Measurements from ENCODE around the gene SORBS1.

DNA sequence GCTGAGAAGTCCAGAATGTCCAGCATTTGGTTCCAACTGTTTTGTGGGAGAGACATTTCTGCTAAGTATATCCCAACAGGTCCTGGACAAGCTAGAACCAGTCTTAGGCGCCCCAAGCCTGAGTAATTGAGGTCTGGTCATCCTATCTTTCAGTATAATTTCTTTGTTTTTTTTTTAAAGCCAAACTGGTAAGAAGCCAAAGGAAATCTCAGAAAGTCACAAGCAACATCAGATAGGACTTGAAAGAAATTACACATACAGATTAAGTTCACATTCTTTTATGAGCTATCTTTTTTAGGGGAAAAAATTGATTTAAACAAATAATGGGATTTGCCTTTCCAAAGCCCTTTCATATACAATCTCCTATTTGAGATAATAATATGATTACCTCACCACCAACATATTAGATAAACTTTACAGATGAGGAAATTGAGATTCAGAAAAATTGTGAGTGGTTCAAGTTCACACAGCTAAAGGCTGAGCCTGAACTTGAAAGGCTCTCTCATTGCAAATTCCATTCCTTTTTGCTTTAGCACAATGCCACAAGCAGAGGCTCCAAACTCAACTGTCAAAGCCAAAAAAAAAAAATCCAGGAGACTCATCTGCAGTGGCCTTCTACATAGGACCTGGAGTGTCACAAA, 285.3 kb downstream of the SORBS1 start:
- TF ChIP-seq, protein P1, sequence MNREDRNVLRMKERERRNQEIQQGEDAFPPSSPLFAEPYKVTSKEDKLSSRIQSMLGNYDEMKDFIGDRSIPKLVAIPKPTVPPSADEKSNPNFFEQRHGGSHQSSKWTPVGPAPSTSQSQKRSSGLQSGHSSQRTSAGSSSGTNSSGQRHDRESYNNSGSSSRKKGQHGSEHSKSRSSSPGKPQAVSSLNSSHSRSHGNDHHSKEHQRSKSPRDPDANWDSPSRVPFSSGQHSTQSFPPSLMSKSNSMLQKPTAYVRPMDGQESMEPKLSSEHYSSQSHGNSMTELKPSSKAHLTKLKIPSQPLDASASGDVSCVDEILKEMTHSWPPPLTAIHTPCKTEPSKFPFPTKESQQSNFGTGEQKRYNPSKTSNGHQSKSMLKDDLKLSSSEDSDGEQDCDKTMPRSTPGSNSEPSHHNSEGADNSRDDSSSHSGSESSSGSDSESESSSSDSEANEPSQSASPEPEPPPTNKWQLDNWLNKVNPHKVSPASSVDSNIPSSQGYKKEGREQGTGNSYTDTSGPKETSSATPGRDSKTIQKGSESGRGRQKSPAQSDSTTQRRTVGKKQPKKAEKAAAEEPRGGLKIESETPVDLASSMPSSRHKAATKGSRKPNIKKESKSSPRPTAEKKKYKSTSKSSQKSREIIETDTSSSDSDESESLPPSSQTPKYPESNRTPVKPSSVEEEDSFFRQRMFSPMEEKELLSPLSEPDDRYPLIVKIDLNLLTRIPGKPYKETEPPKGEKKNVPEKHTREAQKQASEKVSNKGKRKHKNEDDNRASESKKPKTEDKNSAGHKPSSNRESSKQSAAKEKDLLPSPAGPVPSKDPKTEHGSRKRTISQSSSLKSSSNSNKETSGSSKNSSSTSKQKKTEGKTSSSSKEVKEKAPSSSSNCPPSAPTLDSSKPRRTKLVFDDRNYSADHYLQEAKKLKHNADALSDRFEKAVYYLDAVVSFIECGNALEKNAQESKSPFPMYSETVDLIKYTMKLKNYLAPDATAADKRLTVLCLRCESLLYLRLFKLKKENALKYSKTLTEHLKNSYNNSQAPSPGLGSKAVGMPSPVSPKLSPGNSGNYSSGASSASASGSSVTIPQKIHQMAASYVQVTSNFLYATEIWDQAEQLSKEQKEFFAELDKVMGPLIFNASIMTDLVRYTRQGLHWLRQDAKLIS (CRISPR knock-in tag; IDR thresholded peaks at IDR 0.05): no peak
- TF ChIP-seq EZH2 (IDR thresholded peaks at IDR 0.05; ENCODE audit: borderline replicate concordance, low read depth, low read length) (no peak), ZNF354B (CRISPR knock-in tag; IDR thresholded peaks at IDR 0.05) (no peak), NR3C1 (CRISPR knock-in tag; IDR thresholded peaks at IDR 0.05) (no peak), ZNF274 (IDR thresholded peaks at IDR 0.05; ENCODE audit: borderline replicate concordance, low read depth, low read length) (no peak), ILK (tag; IDR thresholded peaks at IDR 0.05; ENCODE audit: borderline replicate concordance, low read depth) (no peak), ZBTB8A (IDR thresholded peaks at IDR 0.05; ENCODE audit: partially characterized antibody) (no peak), ZFP30 (CRISPR knock-in tag; IDR thresholded peaks at IDR 0.05; ENCODE audit: borderline replicate concordance) (no peak)
- TF ChIP-seq, protein P2, sequence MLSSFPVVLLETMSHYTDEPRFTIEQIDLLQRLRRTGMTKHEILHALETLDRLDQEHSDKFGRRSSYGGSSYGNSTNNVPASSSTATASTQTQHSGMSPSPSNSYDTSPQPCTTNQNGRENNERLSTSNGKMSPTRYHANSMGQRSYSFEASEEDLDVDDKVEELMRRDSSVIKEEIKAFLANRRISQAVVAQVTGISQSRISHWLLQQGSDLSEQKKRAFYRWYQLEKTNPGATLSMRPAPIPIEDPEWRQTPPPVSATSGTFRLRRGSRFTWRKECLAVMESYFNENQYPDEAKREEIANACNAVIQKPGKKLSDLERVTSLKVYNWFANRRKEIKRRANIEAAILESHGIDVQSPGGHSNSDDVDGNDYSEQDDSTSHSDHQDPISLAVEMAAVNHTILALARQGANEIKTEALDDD (IDR thresholded peaks at IDR 0.05): no peak
- TF ChIP-seq, protein P3, sequence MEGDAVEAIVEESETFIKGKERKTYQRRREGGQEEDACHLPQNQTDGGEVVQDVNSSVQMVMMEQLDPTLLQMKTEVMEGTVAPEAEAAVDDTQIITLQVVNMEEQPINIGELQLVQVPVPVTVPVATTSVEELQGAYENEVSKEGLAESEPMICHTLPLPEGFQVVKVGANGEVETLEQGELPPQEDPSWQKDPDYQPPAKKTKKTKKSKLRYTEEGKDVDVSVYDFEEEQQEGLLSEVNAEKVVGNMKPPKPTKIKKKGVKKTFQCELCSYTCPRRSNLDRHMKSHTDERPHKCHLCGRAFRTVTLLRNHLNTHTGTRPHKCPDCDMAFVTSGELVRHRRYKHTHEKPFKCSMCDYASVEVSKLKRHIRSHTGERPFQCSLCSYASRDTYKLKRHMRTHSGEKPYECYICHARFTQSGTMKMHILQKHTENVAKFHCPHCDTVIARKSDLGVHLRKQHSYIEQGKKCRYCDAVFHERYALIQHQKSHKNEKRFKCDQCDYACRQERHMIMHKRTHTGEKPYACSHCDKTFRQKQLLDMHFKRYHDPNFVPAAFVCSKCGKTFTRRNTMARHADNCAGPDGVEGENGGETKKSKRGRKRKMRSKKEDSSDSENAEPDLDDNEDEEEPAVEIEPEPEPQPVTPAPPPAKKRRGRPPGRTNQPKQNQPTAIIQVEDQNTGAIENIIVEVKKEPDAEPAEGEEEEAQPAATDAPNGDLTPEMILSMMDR (IDR thresholded peaks at IDR 0.05 in 2 of 3, conservative IDR thresholded peaks at IDR 0.05 in 1 of 3; ENCODE audit: insufficient read depth in 2 of 3, low read depth in 1 of 3, low read length in 3 of 3): no peak
- TF ChIP-seq, protein P4, sequence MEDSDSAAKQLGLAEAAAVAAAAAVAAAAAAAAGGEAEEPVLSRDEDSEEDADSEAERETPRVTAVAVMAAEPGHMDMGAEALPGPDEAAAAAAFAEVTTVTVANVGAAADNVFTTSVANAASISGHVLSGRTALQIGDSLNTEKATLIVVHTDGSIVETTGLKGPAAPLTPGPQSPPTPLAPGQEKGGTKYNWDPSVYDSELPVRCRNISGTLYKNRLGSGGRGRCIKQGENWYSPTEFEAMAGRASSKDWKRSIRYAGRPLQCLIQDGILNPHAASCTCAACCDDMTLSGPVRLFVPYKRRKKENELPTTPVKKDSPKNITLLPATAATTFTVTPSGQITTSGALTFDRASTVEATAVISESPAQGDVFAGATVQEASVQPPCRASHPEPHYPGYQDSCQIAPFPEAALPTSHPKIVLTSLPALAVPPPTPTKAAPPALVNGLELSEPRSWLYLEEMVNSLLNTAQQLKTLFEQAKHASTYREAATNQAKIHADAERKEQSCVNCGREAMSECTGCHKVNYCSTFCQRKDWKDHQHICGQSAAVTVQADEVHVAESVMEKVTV (CRISPR knock-in tag; IDR thresholded peaks at IDR 0.05): no peak
- TF ChIP-seq, protein P5, sequence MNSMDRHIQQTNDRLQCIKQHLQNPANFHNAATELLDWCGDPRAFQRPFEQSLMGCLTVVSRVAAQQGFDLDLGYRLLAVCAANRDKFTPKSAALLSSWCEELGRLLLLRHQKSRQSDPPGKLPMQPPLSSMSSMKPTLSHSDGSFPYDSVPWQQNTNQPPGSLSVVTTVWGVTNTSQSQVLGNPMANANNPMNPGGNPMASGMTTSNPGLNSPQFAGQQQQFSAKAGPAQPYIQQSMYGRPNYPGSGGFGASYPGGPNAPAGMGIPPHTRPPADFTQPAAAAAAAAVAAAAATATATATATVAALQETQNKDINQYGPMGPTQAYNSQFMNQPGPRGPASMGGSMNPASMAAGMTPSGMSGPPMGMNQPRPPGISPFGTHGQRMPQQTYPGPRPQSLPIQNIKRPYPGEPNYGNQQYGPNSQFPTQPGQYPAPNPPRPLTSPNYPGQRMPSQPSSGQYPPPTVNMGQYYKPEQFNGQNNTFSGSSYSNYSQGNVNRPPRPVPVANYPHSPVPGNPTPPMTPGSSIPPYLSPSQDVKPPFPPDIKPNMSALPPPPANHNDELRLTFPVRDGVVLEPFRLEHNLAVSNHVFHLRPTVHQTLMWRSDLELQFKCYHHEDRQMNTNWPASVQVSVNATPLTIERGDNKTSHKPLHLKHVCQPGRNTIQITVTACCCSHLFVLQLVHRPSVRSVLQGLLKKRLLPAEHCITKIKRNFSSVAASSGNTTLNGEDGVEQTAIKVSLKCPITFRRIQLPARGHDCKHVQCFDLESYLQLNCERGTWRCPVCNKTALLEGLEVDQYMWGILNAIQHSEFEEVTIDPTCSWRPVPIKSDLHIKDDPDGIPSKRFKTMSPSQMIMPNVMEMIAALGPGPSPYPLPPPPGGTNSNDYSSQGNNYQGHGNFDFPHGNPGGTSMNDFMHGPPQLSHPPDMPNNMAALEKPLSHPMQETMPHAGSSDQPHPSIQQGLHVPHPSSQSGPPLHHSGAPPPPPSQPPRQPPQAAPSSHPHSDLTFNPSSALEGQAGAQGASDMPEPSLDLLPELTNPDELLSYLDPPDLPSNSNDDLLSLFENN (IDR thresholded peaks at IDR 0.05; ENCODE audit: low read depth in 2 of 2, low read length in 2 of 2): no peak
